ENCODE measurements around the gene OR51B4. TPM values are rescaled to one million over a fixed set of nuclear protein-coding genes. Genes with fewer than 3 reads are reported as not detected.
A peak's percentile ranks its signal among the peaks of the same experiment; 100 is the strongest.
"Not testable (repeated sequence)": the region's sequence is repeated elsewhere in the genome, so short reads cannot be mapped to it uniquely, and the experiment has no call there.

Gene OR51B4
- total RNA-seq, 1 donor, result 0.18 TPM

DNA sequence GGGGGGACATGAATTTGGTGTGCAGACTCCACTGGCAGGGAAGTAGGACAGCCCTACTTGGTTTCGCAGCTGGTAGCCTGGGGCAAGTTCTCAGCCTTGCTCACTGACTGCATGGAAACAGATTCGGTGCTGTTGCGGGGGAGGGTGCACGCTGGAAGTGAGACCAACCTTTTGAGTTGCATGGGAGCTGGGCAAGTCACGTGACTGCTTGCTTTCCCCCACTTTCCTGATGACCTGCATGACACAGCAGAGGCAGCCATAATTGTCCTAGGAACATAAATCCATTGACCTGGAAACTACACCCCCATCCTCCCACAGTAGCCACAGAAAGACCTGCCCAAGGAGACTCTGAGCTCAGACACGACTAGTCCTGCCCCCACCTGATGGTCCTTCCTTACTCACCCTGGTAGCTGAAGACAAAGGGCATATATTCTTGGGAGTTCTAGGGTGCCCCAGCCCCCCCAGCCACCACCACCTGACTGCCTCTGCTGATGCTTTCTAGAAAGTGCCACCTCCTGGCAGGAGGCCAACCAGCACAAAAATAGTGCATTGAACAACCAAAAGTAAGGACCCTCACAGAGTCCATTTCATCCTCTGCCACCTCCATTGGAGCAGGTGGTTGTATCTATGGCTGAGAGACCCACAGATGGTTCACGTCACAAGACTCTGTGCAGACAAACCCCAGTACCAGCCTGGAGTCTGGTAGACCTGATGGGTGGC is 43.0 kb downstream of the OR51B4 start:
- TF ChIP-seq CTCF (IDR thresholded peaks at IDR 0.05; ENCODE audit: insufficient read depth, low read length), result no peak
- no peak overlapping the region for H3K4me3 ChIP-seq (ENCODE audit: low read depth, low read length)
- DNase-seq (ENCODE audit: low read depth), result no peak

- H3K4me3 ChIP-seq (ENCODE audit: low read depth, low read length), result no peak overlapping the region
- DNase-seq (ENCODE audit: low read depth), result no peak
- no peak for TF ChIP-seq CTCF (IDR thresholded peaks at IDR 0.05; ENCODE audit: insufficient read depth, low read length)
Observed at GRCh38 chr11:5257296-5257695, 44.5 kb downstream of the OR51B4 start.

- peak; percentile 40 for DNase-seq (ENCODE audit: low read depth)
- not testable (repeated sequence) for H3K4me3 ChIP-seq (ENCODE audit: low read depth, low read length)
Observed at GRCh38 chr11:5254646-5255413, 46.9 kb downstream of the OR51B4 start, which contains the start of gene HBG2. HBG2 (minus strand) TSS chr11:5254781; CDS start chr11:5254728, 53 bp downstream.

- H3K4me3 ChIP-seq (ENCODE audit: low read depth, low read length); DNase-seq (ENCODE audit: low read depth): not testable (repeated sequence)
Observed at GRCh38 chr11:5254023-5254422, 47.7 kb downstream of the OR51B4 start.

GRCh38 chr11:5253440-5253839 is 48.3 kb downstream of the OR51B4 start:
- H3K4me3 ChIP-seq (ENCODE audit: low read depth, low read length); DNase-seq (ENCODE audit: low read depth): not testable (repeated sequence)

- TF ChIP-seq CTCF (IDR thresholded peaks at IDR 0.05; ENCODE audit: insufficient read depth, low read length), result no peak
- no peak overlapping the region for H3K4me3 ChIP-seq (ENCODE audit: low read depth, low read length)
- no peak for DNase-seq (ENCODE audit: low read depth)
Observed at GRCh38 chr11:5252919-5253265, 48.9 kb downstream of the OR51B4 start.

DNA sequence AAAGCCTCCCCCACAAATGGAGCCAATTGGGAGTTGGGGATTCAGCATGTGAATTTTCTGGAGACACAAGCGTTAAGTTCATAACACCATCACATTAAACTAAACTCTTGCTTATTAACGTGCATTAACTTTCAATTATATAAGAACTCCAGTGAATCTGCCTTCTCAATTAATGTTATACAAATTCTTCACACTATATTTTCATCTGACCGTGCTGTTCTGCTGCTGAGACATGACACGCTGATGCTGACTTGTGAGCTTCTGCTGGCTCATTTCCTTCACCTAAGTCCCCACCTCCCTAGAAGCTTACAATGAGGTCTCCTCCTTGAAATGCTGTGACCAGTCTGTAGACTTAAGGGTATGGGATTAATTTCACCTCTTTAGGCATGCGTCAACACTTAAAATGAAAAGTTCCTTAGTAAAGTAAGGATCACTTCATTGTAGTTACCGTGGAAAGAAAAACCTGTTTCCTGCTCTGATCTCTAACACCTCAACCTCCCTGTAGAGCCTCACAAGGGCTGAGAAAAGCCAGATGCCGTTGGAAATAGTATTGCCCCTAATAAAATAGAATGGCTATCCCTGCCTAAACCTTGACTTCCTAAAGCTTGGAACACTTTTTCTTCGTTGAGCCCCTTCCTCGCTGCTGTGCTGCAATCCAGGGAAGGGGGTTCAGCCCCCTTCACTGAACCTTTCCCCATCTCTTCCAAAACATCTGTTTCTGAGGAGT is 49.4 kb downstream of the OR51B4 start:
- H3K4me3 ChIP-seq (ENCODE audit: low read depth, low read length), result no peak overlapping the region
- no peak for DNase-seq (ENCODE audit: low read depth)
- TF ChIP-seq CTCF (IDR thresholded peaks at IDR 0.05; ENCODE audit: insufficient read depth, low read length), result no peak

GRCh38 chr11:5251746-5252145 is 50.0 kb downstream of the OR51B4 start:
- DNase-seq (ENCODE audit: low read depth), result no peak
- no peak overlapping the region for H3K4me3 ChIP-seq (ENCODE audit: low read depth, low read length)
- no peak for TF ChIP-seq CTCF (IDR thresholded peaks at IDR 0.05; ENCODE audit: insufficient read depth, low read length)

All from fibroblast of the aortic adventitia (primary cell).